ENCODE data around the gene INTS1. TPM values are rescaled to one million over a fixed set of nuclear protein-coding genes. Genes with fewer than 3 reads are reported as not detected.

Gene INTS1
- total and polyA plus RNA-seq, 2 experiments from 2014 or later = 35.1 to 111 TPM

- no peak overlapping the region for H3K4me3 Mint-ChIP-seq
- no peaks in the 10 kb centered on the region for H3F3A ChIP-seq (replicated peaks; ENCODE audit: low read depth)
- ATAC-seq = no peak
- H3K27ac Mint-ChIP-seq = no peak overlapping the region
- H3K4me2 ChIP-seq = no peak overlapping the region
- no peak overlapping the region for H2AFZ ChIP-seq
- no peaks in the 10 kb centered on the region for H4K20me1 ChIP-seq (replicated peaks; ENCODE audit: insufficient read depth)
- no peak overlapping the region for H3K4me3 ChIP-seq
- no peak for DNase-seq (ENCODE audit: low spot score)
- no peaks in the 10 kb centered on the region for H3K9me2 ChIP-seq (ENCODE audit: insufficient read depth)
- H3K4me1 ChIP-seq (ENCODE audit: insufficient read depth) = no peaks in the 10 kb centered on the region; the same call in 1 of the 2 replicates
- H3K36me3 ChIP-seq (ENCODE audit: insufficient read depth) = no peaks in the 10 kb centered on the region
- H3K36me3 Mint-ChIP-seq (ENCODE audit: low read depth) = no peaks in the 10 kb centered on the region
- H3K27me3 ChIP-seq (ENCODE audit: insufficient read depth) = no peaks in the 10 kb centered on the region
- no peak overlapping the region for H3K27ac ChIP-seq (ENCODE audit: low read depth)
- H3K27me3 Mint-ChIP-seq (ENCODE audit: insufficient read depth, low read depth, poor library complexity) = peaks cover 8% of the 10 kb centered on the region
- H3K4me1 Mint-ChIP-seq = peaks cover 5% of the 10 kb centered on the region
- H3K9me3 Mint-ChIP-seq = no peaks in the 10 kb centered on the region
- no peaks in the 10 kb centered on the region for H3K79me2 ChIP-seq (replicated peaks; ENCODE audit: insufficient read depth)
- TF ChIP-seq POLR2AphosphoS5 (IDR thresholded peaks at IDR 0.05; ENCODE audit: low read depth) (no peak), EZH2 (IDR thresholded peaks at IDR 0.05; ENCODE audit: low read depth, unreplicated experiment) (no peak), ZNF462 (CRISPR knock-in tag; IDR thresholded peaks at IDR 0.05) (no peak)
Measured at GRCh38 chr7:1424041-1424440, 80.1 kb downstream of the INTS1 start.

DNA sequence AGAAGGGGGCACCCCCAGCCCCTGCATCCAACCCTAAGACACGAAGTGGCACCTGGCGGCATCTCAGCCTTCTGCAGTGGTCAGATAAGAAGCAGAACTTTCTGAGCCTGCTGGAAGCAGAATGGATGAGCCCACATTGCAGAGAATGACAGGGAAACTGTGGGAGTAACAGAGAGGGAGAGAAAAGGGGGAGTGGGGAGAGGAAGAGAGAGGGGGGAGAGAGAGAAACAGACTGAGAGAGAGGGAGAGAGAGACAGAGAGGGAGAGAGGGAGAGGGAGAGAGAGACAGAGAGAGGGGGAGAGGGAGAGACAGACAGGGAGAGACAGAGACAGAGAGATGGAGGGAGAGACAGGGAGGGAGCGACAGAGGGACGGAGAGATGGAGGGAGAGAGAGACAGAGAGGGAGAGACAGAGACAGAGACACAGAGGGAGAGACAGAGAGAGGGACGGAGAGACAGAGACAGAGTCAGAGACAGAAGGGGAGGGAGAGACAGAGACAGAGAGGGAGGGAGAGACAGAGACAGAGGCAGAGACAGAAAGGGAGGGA lies 80.9 kb downstream of the INTS1 start:
- Mint-ChIP-seq H3K4me3 (no peak overlapping the region), H3K27me3 (ENCODE audit: insufficient read depth, low read depth, poor library complexity) (peaks cover 8% of the 10 kb centered on the region), H3K9me3 (no peaks in the 10 kb centered on the region; the same call in 2 of the 3 replicates), H3K27ac (no peak overlapping the region), H3K36me3 (ENCODE audit: low read depth) (no peaks in the 10 kb centered on the region), H3K4me1 (peaks cover 7% of the 10 kb centered on the region)
- Histone ChIP-seq H3K4me2 (no peak overlapping the region), H3K4me1 (ENCODE audit: insufficient read depth) (no peaks in the 10 kb centered on the region; the same call in 1 of the 2 replicates), H3K4me3 (no peak overlapping the region), H3K27ac (ENCODE audit: low read depth) (no peak overlapping the region), H3K36me3 (ENCODE audit: insufficient read depth) (no peaks in the 10 kb centered on the region), H4K20me1 (replicated peaks; ENCODE audit: insufficient read depth) (no peaks in the 10 kb centered on the region), H3F3A (replicated peaks; ENCODE audit: low read depth) (no peaks in the 10 kb centered on the region), H3K9me2 (ENCODE audit: insufficient read depth) (no peaks in the 10 kb centered on the region), H2AFZ (no peak overlapping the region), H3K27me3 (ENCODE audit: insufficient read depth) (no peaks in the 10 kb centered on the region), H3K79me2 (replicated peaks; ENCODE audit: insufficient read depth) (no peaks in the 10 kb centered on the region)
- ATAC-seq (no peak), DNase-seq (ENCODE audit: low spot score) (no peak)
- no peak for TF ChIP-seq POLR2AphosphoS5 (IDR thresholded peaks at IDR 0.05; ENCODE audit: low read depth)
- no peak for TF ChIP-seq REST (IDR thresholded peaks at IDR 0.05; ENCODE audit: unreplicated experiment)

Data from GM23338 (cell line).